Loucy (cell line): ENCODE results near the gene BCAR3.

ENCODE experiments used
- H2AFZ ChIP-seq: fragments of 200-600 bp; sonication (generic); 2 replicates; pipeline ENCODE4 v1.6.0; 2016; ENCODE audit warnings: antibody characterized with exemption, mild to moderate bottlenecking, low read length, moderate library complexity
- H3F3A ChIP-seq: fragments of 200-600 bp; 2 replicates; pipeline ENCODE4 v1.6.0; 2016; ENCODE audit warnings: antibody characterized with exemption, low read depth, mild to moderate bottlenecking
- H3K27me3 ChIP-seq: fragments of 200-600 bp; sonication (generic); 2 replicates; pipeline ENCODE4 v1.6.1; 2014; ENCODE audit warnings: low read length, mild to moderate bottlenecking; ENCODE audit not compliant: insufficient read depth, poor library complexity, severe bottlenecking
- H3K36me3 ChIP-seq: fragments of 200-600 bp; sonication (generic); 2 replicates; pipeline ENCODE4 v1.6.1; 2016; ENCODE audit warnings: low read length; ENCODE audit not compliant: insufficient read depth
- H3K4me1 ChIP-seq: fragments of 200-600 bp; sonication (generic); 2 replicates; pipeline ENCODE4 v1.5.1; 2014; ENCODE audit warnings: low read length, mild to moderate bottlenecking; ENCODE audit not compliant: insufficient read depth, poor library complexity, severe bottlenecking
- H3K4me2 ChIP-seq: fragments of 200-600 bp; sonication (generic); 2 replicates; pipeline ENCODE4 v1.6.0; 2014; ENCODE audit warnings: antibody characterized with exemption, low read length, low read depth, mild to moderate bottlenecking; ENCODE audit not compliant: poor library complexity, severe bottlenecking
- H3K4me3 ChIP-seq: fragments of 200-600 bp; sonication (generic); 2 replicates; pipeline ENCODE4 v1.5.1; 2014; ENCODE audit warnings: low read length, mild to moderate bottlenecking, mixed read lengths; ENCODE audit not compliant: poor library complexity, severe bottlenecking
- H3K79me2 ChIP-seq: fragments of 200-600 bp; sonication (generic); 2 replicates; pipeline ENCODE4 v1.6.1; 2014; ENCODE audit warnings: low read length; ENCODE audit not compliant: insufficient read depth
- H3K9ac ChIP-seq: fragments of 200-600 bp; sonication (generic); 2 replicates; pipeline ENCODE4 v1.6.0; 2014; ENCODE audit warnings: mild to moderate bottlenecking, low read depth, low read length, moderate library complexity; ENCODE audit not compliant: poor library complexity, severe bottlenecking
- H3K9me2 ChIP-seq: fragments of 200-600 bp; sonication (generic); replicated peaks from 2 replicates; pipeline ENCODE4 v1.6.1; 2016; ENCODE audit warnings: low read depth, low read length, mixed read lengths
- H3K9me3 ChIP-seq: fragments of 200-600 bp; sonication (generic); 2 replicates; pipeline ENCODE4 v1.6.1; 2014; ENCODE audit warnings: mild to moderate bottlenecking, antibody characterized with exemption, low read length, low read depth; ENCODE audit not compliant: insufficient read depth
- H4K20me1 ChIP-seq: fragments of 200-600 bp; sonication (generic); 2 replicates; pipeline ENCODE4 v1.6.0; 2014; ENCODE audit warnings: antibody characterized with exemption, low read length, mild to moderate bottlenecking; ENCODE audit not compliant: insufficient read depth, poor library complexity, severe bottlenecking
- EZH2phosphoT487 ChIP-seq: fragments of 200-600 bp; IDR thresholded peaks from 2 replicates; pipeline ENCODE4 v1.6.1; 2018; ENCODE audit warnings: antibody characterized with exemption, mild to moderate bottlenecking, moderate library complexity, borderline replicate concordance
- TF ChIP-seq, protein P1 (sequence below): fragments of 200-600 bp; sonication (generic); conservative IDR thresholded peaks from 2 replicates; pipeline ENCODE4 v1.5.1; 2014; ENCODE audit warnings: mild to moderate bottlenecking, antibody characterized with exemption, low read length

The BCAR3 gene

DNA sequence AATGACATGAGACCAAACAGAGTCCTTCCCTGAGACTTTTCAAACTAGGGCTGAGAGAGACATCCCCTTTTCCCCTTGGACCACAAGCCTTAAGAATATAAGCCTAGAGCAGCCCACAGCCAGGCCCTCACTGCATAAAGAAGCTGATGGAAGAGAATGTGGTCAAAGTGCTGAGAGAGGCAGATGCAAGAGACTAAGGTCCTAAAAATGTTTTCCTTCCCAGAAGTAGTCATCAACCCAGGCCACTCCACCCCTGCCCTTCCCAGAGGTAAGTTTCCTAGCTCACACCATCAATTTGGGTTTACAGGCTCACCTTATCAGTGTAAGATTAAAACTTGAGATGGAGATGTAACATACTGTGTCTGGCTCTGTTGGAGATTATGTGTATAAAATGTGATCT, 58.2 kb downstream of the BCAR3 start:
- no peaks in the 10 kb centered on the region for H4K20me1 ChIP-seq
- H3K27me3 ChIP-seq: no peaks in the 10 kb centered on the region
- H3K36me3 ChIP-seq: no peaks in the 10 kb centered on the region
- TF ChIP-seq, protein P1, sequence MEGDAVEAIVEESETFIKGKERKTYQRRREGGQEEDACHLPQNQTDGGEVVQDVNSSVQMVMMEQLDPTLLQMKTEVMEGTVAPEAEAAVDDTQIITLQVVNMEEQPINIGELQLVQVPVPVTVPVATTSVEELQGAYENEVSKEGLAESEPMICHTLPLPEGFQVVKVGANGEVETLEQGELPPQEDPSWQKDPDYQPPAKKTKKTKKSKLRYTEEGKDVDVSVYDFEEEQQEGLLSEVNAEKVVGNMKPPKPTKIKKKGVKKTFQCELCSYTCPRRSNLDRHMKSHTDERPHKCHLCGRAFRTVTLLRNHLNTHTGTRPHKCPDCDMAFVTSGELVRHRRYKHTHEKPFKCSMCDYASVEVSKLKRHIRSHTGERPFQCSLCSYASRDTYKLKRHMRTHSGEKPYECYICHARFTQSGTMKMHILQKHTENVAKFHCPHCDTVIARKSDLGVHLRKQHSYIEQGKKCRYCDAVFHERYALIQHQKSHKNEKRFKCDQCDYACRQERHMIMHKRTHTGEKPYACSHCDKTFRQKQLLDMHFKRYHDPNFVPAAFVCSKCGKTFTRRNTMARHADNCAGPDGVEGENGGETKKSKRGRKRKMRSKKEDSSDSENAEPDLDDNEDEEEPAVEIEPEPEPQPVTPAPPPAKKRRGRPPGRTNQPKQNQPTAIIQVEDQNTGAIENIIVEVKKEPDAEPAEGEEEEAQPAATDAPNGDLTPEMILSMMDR: no peak
- no peak for TF ChIP-seq EZH2phosphoT487
- no peak overlapping the region for H2AFZ ChIP-seq
- no peak overlapping the region for H3K4me3 ChIP-seq
- no peaks in the 10 kb centered on the region for H3K9me2 ChIP-seq
- no peaks in the 10 kb centered on the region for H3K9me3 ChIP-seq
- H3K79me2 ChIP-seq: no peaks in the 10 kb centered on the region
- no peaks in the 10 kb centered on the region for H3F3A ChIP-seq
- no peak overlapping the region for H3K4me2 ChIP-seq
- no peak overlapping the region for H3K9ac ChIP-seq
- H3K4me1 ChIP-seq: no peaks in the 10 kb centered on the region

DNA sequence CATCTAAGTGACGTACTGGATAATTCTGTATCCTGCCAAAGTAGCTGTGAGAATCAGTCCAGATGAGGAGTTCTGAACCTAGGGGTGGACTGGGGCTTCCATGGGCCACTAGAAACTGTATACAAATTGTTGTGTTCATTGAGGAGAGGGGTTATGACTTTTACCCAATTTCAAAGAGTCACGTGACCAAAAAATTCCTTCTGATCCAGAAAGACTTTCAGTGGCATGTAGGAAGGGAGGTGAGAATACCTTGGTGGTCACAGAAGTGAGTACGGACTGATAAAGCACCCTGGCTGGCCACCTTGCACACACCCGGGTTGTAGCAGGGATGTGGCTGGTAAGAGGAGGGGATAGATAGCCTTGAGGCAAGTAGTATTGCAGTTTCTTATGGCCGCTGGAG, 60.4 kb downstream of the BCAR3 start:
- no peaks in the 10 kb centered on the region for H4K20me1 ChIP-seq
- H3K79me2 ChIP-seq: no peaks in the 10 kb centered on the region
- H3F3A ChIP-seq: no peaks in the 10 kb centered on the region

DNA sequence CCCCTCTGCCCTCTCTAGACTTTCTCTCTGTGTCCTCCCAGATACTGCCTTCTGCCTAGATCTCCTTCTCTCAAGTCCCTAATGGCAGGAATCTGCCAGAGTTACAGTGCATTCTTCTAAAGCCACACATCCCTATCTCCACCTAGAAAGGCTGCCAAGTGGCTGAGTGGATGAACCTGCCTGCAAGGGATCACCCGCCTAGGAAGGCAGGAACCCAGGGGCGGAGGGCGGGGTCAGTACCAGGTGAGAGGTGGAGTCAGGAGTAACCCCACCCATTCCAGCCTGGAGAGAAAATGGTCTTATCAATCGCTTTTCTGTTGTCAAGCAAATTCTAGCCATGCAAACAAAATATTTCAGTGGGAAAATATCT, 60.8 kb downstream of the BCAR3 start:
- Histone ChIP-seq H3K4me1 (peaks cover 10% of the 10 kb centered on the region), H3K27me3 (no peaks in the 10 kb centered on the region), H3K4me3 (no peak overlapping the region), H3F3A (no peaks in the 10 kb centered on the region), H2AFZ (no peak overlapping the region), H3K9ac (no peak overlapping the region), H3K9me2 (no peaks in the 10 kb centered on the region), H3K4me2 (no peak overlapping the region), H3K36me3 (no peaks in the 10 kb centered on the region), H4K20me1 (no peaks in the 10 kb centered on the region), H3K9me3 (no peaks in the 10 kb centered on the region), H3K79me2 (no peaks in the 10 kb centered on the region)
- TF ChIP-seq EZH2phosphoT487: no peak
- TF ChIP-seq, protein P1: no peak

More for the DNA sequence above, 60.4 kb downstream of the BCAR3 start:
- no peak overlapping the region for H3K4me2 ChIP-seq
- H3K4me1 ChIP-seq: peaks cover 10% of the 10 kb centered on the region
- no peak overlapping the region for H3K9ac ChIP-seq
- H3K27me3 ChIP-seq: no peaks in the 10 kb centered on the region
- no peak for TF ChIP-seq EZH2phosphoT487
- TF ChIP-seq, protein P1: no peak
- H3K36me3 ChIP-seq: no peaks in the 10 kb centered on the region
- no peak overlapping the region for H2AFZ ChIP-seq
- H3K4me3 ChIP-seq: no peak overlapping the region
- H3K9me3 ChIP-seq: no peaks in the 10 kb centered on the region
- H3K9me2 ChIP-seq: no peaks in the 10 kb centered on the region
